Left colon (tissue), 2 donors: ENCODE measurements around the gene OCLN. TPM values are rescaled to one million over a fixed set of nuclear protein-coding genes. Genes with fewer than 3 reads are reported as not detected.
A peak's percentile ranks its signal among the peaks of the same experiment; 100 is the strongest.
"Not testable (repeated sequence)": the region's sequence is repeated elsewhere in the genome, so short reads cannot be mapped to it uniquely, and the experiment has no call there.

Experiments used
- ATAC-seq: fragments of 200-7000 bp; cut with Tn5 transposase; one replicate; pipeline ENCODE4 v1.9.1; 2020; ENCODE audit warnings: mild to moderate bottlenecking, moderate library complexity
- DNase-seq, 2 donors: peaks; one replicate each; pipeline ENCODE4 v3.0.0-alpha.2; 2020
- intact Hi-C, 2 donors: fragments of 100-400 bp; cut with DNase I in 1 of 2; cut with micrococcal nuclease in 1 of 2; formaldehyde crosslinking; loops; one replicate each; pipeline versions ENCODE4 v1.11.2 to v1.14.0; 2022; cut with DNase I, micrococcal nuclease
- total RNA-seq, 2 donors: library from RNA; stranded (reverse); fragmentation: NEBNext Ultra II Directional; extraction: Animal tissue kit (Norgen Biotek cat#: 25700); gene quantifications; one replicate each; pipeline ENCODE4 v1.2.1, GENCODE V29; 2021
- donor health status: DM: no; HTN: no; CAD: no.
- donor health status: DM: yes; HTN: yes; CAD: no.

The OCLN gene
- total RNA-seq, 2 donors from 2014 or later, result 127 to 129 TPM

GRCh38 chr5:69485471-69485870 is 7.1 kb upstream of the OCLN start:
- intact Hi-C loops, result no loop called here
- no peak for DNase-seq
- no peak for ATAC-seq

- no peak for DNase-seq
- ATAC-seq, result no peak
- intact Hi-C loops, result no loop called here
Measured at GRCh38 chr5:69489246-69489645, 3.3 kb upstream of the OCLN start.

GRCh38 chr5:69491027-69491426 is 1.6 kb upstream of the OCLN start:
- ATAC-seq (no peak), DNase-seq (no peak)
- intact Hi-C loops, result no loop called here

GRCh38 chr5:69491838-69492390 is 676 bp upstream of the OCLN start:
- intact Hi-C loops, result no loop called here
- DNase-seq (no peak), ATAC-seq (no peak)

GRCh38 chr5:69492923-69493395 is 369 bp downstream of the OCLN start:
- ATAC-seq (peak; percentile 34), DNase-seq (peak; percentile 34 to 45)
- intact Hi-C loops, result no loop called here

GRCh38 chr5:69493396-69494133 is 975 bp downstream of the OCLN start:
- intact Hi-C loops, result no loop called here
- DNase-seq (peak; percentile 59 to 68), ATAC-seq (peak; percentile 56)

GRCh38 chr5:69494452-69494851 is 1.9 kb downstream of the OCLN start:
- intact Hi-C loops, result no loop called here
- DNase-seq (no peak), ATAC-seq (no peak)

GRCh38 chr5:69497006-69497520 is 4.5 kb downstream of the OCLN start:
- ATAC-seq (no peak), DNase-seq (no peak)
- intact Hi-C loops, result no loop called here

- intact Hi-C loops, result no loop called here
- no peak for ATAC-seq
Measured at GRCh38 chr5:69498384-69498783, 5.8 kb downstream of the OCLN start.

GRCh38 chr5:69502367-69502766 is 9.8 kb downstream of the OCLN start:
- intact Hi-C loops, result no loop called here
- DNase-seq, result no peak
- peak; percentile 55 for ATAC-seq

More at GRCh38 chr5:69498384-69498783, 5.8 kb downstream of the OCLN start:
- no peak for DNase-seq

- ATAC-seq, result no peak
- intact Hi-C loops, result no loop called here
- no peak for DNase-seq
Measured at GRCh38 chr5:69502767-69503488, 10.3 kb downstream of the OCLN start.

- intact Hi-C loops, result no loop called here
- ATAC-seq, result no peak
Measured at GRCh38 chr5:69504036-69504435, 11.4 kb downstream of the OCLN start.

GRCh38 chr5:69505306-69505705 is 12.7 kb downstream of the OCLN start:
- DNase-seq, result no peak
- intact Hi-C loops, result no loop called here
- ATAC-seq, result no peak

More at GRCh38 chr5:69504036-69504435, 11.4 kb downstream of the OCLN start:
- DNase-seq, result no peak

GRCh38 chr5:69509212-69509611 is 16.6 kb downstream of the OCLN start:
- intact Hi-C loops, result no loop called here
- DNase-seq (no peak), ATAC-seq (no peak)

GRCh38 chr5:69510694-69511093 is 18.1 kb downstream of the OCLN start:
- intact Hi-C loops, result no loop called here
- ATAC-seq, result no peak

GRCh38 chr5:69512740-69513260 is 20.2 kb downstream of the OCLN start:
- no peak for DNase-seq
- intact Hi-C loops, result no loop called here
- peak; percentile 5 for ATAC-seq

More at GRCh38 chr5:69510694-69511093, 18.1 kb downstream of the OCLN start:
- DNase-seq, result no peak

- ATAC-seq, intact Hi-C loops, DNase-seq: not testable (repeated sequence)
Measured at GRCh38 chr5:69515570-69515969, 23.0 kb downstream of the OCLN start.

- no peak for DNase-seq
- intact Hi-C loops, result no loop called here
- no peak for ATAC-seq
Measured at GRCh38 chr5:69516769-69517168, 24.2 kb downstream of the OCLN start.

- DNase-seq (no peak), ATAC-seq (peak; percentile 76)
- intact Hi-C loops, result no loop called here
Measured at GRCh38 chr5:69517763-69518212, 25.2 kb downstream of the OCLN start.
